ENCODE results near the gene CEP112. TPM values are rescaled to one million over a fixed set of nuclear protein-coding genes. Genes with fewer than 3 reads are reported as not detected.

CEP112 gene
- polyA plus RNA-seq, 1 experiment = 5.7 TPM

DNA sequence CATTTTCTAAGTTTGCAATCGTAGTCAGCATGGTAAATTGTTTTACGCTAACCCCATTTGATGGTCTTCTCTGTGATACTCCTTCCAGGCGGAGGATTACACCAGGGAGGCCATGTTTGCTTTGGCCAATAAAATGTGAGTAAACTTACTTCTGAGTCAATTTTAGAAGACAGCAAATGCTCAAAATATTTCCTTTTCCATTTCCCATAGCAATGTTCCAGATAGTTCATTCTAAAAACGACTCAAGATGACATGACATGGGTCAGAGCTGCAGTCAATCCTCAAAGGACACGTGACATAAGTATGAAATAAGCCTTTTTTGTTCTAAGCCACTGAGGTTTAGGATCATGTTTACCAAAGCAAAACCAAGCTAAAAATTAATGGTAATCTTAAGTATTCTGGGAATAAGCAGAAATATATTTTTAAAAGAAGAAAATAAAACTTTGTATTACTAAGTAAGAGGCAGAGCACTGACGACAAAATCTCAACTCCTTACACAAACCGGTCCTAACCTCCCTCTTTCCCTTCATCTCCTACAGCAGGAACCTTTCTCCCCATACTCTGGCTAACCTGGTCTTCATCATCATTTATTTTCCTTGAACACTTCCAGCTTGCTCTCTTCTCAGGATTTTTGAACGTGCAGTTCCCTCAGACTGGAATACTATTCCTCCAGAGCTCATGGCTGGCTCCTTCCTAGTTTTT lies 266.2 kb downstream of the CEP112 start:
- ChIA-PET POLR2A (no interaction called here), CTCF (interaction anchor here (0.5 kb wide), 1 partner anchor 240 kb away, joined by 3 read pairs; no protein-coding TSS in a partner anchor)
- Histone ChIP-seq H3K27ac (ENCODE audit: low read depth, low read length) (no peak overlapping the region), H3K4me3 (ENCODE audit: low read depth, low read length) (no peak overlapping the region), H3K27me3 (ENCODE audit: control insufficient read depth, insufficient read depth, low read length) (no peaks in the 10 kb centered on the region), H3K9me3 (ENCODE audit: control insufficient read depth, insufficient read depth, low read length) (no peaks in the 10 kb centered on the region)
- DNase-seq (ENCODE audit: low read depth, low spot score) = no peak
- TF ChIP-seq, protein P1, sequence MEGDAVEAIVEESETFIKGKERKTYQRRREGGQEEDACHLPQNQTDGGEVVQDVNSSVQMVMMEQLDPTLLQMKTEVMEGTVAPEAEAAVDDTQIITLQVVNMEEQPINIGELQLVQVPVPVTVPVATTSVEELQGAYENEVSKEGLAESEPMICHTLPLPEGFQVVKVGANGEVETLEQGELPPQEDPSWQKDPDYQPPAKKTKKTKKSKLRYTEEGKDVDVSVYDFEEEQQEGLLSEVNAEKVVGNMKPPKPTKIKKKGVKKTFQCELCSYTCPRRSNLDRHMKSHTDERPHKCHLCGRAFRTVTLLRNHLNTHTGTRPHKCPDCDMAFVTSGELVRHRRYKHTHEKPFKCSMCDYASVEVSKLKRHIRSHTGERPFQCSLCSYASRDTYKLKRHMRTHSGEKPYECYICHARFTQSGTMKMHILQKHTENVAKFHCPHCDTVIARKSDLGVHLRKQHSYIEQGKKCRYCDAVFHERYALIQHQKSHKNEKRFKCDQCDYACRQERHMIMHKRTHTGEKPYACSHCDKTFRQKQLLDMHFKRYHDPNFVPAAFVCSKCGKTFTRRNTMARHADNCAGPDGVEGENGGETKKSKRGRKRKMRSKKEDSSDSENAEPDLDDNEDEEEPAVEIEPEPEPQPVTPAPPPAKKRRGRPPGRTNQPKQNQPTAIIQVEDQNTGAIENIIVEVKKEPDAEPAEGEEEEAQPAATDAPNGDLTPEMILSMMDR (IDR thresholded peaks at IDR 0.05; ENCODE audit: low read depth, low read length) = no peak

DNA sequence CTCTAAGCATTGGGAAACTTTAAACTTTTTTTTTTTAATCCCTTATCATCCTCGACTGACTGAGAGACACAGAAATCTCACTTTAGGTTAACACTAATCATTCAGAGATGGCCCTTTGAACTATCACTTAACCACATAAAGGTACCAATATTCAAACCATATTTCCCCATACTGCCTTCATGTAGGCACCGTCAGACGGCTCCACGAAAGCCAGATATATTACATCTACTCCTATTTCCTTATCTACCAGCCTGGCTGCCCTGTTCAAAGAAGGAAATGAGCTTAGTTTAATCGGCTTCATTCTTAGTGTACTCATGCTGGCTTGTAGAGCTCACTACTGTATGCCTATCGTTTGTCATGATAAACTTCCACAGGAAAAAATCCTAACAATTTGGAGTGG lies 270.9 kb downstream of the CEP112 start:
- no peak for DNase-seq (ENCODE audit: low read depth, low spot score)
- CTCF ChIA-PET = no interaction called here
- POLR2A ChIA-PET = interaction anchor here (0.6 kb wide), 1 partner anchor 171 kb away, joined by 3 read pairs; no protein-coding TSS in a partner anchor

DNA sequence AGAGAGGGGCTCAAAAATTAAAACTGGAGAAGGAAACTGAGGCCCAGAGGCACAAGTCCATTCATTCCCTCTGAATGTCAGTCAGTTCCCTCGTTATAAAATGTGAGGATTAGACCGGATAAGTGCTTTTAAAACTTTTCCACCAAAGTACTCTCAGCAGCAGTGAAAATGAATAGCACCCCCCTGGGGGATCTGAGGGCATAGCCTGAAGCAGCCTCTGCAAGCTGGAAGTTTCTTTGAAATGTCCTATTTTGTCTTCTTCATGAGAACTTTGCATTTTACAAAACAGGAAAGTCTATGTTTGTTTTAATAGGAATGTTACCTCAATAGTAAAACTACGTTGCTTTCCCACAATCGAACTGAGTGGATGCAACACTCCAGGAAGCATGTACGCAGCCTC lies 273.0 kb downstream of the CEP112 start:
- ChIA-PET POLR2A (no interaction called here), CTCF (no interaction called here)
- H3K9me3 ChIP-seq (ENCODE audit: control insufficient read depth, insufficient read depth, low read length) = no peaks in the 10 kb centered on the region
- H3K27me3 ChIP-seq (ENCODE audit: control insufficient read depth, insufficient read depth, low read length) = no peaks in the 10 kb centered on the region
- TF ChIP-seq, protein P1 (IDR thresholded peaks at IDR 0.05; ENCODE audit: low read depth, low read length) = peak; percentile 19; the same call in 1 of the 2 replicates
- DNase-seq (ENCODE audit: low read depth, low spot score) = no peak
- no peak overlapping the region for H3K4me3 ChIP-seq (ENCODE audit: low read depth, low read length)
- H3K27ac ChIP-seq (ENCODE audit: low read depth, low read length) = no peak overlapping the region

More for the DNA sequence above, 270.9 kb downstream of the CEP112 start:
- TF ChIP-seq, protein P1 (IDR thresholded peaks at IDR 0.05; ENCODE audit: low read depth, low read length) = no peak
- H3K9me3 ChIP-seq (ENCODE audit: control insufficient read depth, insufficient read depth, low read length) = no peaks in the 10 kb centered on the region
- no peak overlapping the region for H3K4me3 ChIP-seq (ENCODE audit: low read depth, low read length)
- no peaks in the 10 kb centered on the region for H3K27me3 ChIP-seq (ENCODE audit: control insufficient read depth, insufficient read depth, low read length)
- H3K27ac ChIP-seq (ENCODE audit: low read depth, low read length) = no peak overlapping the region

DNA sequence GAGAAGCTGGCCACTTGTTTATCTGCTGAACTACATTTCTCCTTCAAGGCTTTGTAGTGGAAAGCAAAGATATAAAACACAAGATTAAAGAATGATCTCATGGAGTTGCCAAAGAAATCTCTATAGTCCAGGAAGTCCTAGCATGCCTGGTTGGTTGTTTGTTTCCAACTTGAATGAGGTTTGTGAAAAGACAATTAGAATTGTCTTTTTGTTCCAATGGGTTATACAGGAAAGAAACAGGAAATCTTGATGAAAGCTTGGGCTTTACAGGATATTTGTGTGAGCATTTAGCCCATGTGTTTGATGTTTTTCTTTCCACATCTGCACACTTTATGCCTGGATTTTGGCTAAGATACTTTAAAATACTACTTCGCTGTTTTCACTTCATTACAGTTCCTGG lies 273.4 kb downstream of the CEP112 start:
- POLR2A ChIA-PET = no interaction called here

DNA sequence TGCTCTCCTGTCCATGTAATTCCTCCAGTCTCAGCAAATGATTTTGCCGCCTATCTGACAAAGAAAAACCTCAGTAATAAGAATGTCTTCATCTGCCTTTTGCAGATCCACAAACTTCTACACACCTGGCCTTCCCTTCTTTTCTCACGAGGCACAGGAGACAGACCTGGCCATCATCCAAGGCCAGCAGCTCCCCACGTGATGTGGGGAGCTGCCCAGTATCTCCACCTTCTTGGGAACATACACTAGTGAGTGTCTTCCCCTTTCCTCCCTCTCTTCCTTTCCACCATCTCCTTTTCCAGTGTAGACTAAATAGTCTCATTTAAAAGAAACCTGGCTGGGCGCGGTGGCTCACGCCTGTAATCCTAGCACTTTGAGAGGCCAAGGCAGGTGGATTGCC lies 274.4 kb downstream of the CEP112 start:
- H3K9me3 ChIP-seq (ENCODE audit: control insufficient read depth, insufficient read depth, low read length) = no peaks in the 10 kb centered on the region
- TF ChIP-seq, protein P1 (IDR thresholded peaks at IDR 0.05; ENCODE audit: low read depth, low read length) = no peak
- no peak overlapping the region for H3K4me3 ChIP-seq (ENCODE audit: low read depth, low read length)
- H3K27me3 ChIP-seq (ENCODE audit: control insufficient read depth, insufficient read depth, low read length) = no peaks in the 10 kb centered on the region
- DNase-seq (ENCODE audit: low read depth, low spot score) = no peak
- ChIA-PET POLR2A (no interaction called here), CTCF (interaction anchor here (1.0 to 1.1 kb wide), 2 partner anchors 623 to 686 kb away, joined by 3 to 4 read pairs; no protein-coding TSS in a partner anchor)
- H3K27ac ChIP-seq (ENCODE audit: low read depth, low read length) = no peak overlapping the region

More for the DNA sequence above, 273.4 kb downstream of the CEP112 start:
- no peaks in the 10 kb centered on the region for H3K9me3 ChIP-seq (ENCODE audit: control insufficient read depth, insufficient read depth, low read length)
- H3K27ac ChIP-seq (ENCODE audit: low read depth, low read length) = no peak overlapping the region
- CTCF ChIA-PET = interaction anchor here (1.1 kb wide), 1 partner anchor 624 kb away, joined by 4 read pairs; no protein-coding TSS in a partner anchor
- H3K4me3 ChIP-seq (ENCODE audit: low read depth, low read length) = no peak overlapping the region
- DNase-seq (ENCODE audit: low read depth, low spot score) = no peak
- no peaks in the 10 kb centered on the region for H3K27me3 ChIP-seq (ENCODE audit: control insufficient read depth, insufficient read depth, low read length)
- TF ChIP-seq, protein P1 (IDR thresholded peaks at IDR 0.05; ENCODE audit: low read depth, low read length) = no peak

All from AG04450 (cell line).